ENCODE results near the gene ZNF358.

The ZNF358 gene

DNA sequence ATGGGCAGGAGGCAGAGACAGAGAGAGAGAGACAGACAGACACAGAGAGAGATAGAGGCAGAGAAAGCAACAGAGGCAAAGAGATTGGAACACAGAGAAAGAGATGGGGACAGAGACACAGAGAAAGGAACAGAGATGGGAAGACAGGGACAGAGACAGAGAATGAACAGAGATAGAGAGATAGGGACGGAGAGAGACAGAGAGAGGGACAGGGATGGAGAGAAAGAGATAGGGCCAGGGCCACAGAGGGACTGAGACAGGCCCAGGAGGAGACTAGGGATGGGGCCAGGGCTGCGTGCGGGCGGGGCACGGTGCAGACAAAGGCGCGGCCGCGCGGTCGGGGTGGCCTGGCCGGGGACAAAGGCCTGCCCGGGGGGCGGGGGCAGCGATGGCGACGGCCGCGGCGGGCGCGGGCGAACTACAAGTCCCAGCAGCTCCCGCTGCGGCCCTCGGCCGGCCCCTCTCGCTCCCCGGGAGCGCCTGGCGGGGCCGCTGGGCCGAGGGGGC lies at the start of gene ZNF358:
Gene ZNF358 (plus strand): TSS at position 459 of the 507 bp plus-strand sequence. CDS start 3,140 bp downstream, outside the sequence.
- CTCF ChIA-PET = no interaction called here
- no peak for DNase-seq (ENCODE audit: low read depth, low spot score)
- peak within 1 kb of the TSS; percentile 68 for H3K4me3 ChIP-seq (ENCODE audit: low read depth, low read length)
- TF ChIP-seq, protein P1, sequence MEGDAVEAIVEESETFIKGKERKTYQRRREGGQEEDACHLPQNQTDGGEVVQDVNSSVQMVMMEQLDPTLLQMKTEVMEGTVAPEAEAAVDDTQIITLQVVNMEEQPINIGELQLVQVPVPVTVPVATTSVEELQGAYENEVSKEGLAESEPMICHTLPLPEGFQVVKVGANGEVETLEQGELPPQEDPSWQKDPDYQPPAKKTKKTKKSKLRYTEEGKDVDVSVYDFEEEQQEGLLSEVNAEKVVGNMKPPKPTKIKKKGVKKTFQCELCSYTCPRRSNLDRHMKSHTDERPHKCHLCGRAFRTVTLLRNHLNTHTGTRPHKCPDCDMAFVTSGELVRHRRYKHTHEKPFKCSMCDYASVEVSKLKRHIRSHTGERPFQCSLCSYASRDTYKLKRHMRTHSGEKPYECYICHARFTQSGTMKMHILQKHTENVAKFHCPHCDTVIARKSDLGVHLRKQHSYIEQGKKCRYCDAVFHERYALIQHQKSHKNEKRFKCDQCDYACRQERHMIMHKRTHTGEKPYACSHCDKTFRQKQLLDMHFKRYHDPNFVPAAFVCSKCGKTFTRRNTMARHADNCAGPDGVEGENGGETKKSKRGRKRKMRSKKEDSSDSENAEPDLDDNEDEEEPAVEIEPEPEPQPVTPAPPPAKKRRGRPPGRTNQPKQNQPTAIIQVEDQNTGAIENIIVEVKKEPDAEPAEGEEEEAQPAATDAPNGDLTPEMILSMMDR (IDR thresholded peaks at IDR 0.05; ENCODE audit: insufficient read depth, low read length, missing control alignments) = no peak
- POLR2A ChIA-PET = interaction anchor here (0.6 to 1.6 kb wide), 2 partner anchors 8 to 338 kb away, joined by 3 to 4 read pairs; no protein-coding TSS in a partner anchor

DNA sequence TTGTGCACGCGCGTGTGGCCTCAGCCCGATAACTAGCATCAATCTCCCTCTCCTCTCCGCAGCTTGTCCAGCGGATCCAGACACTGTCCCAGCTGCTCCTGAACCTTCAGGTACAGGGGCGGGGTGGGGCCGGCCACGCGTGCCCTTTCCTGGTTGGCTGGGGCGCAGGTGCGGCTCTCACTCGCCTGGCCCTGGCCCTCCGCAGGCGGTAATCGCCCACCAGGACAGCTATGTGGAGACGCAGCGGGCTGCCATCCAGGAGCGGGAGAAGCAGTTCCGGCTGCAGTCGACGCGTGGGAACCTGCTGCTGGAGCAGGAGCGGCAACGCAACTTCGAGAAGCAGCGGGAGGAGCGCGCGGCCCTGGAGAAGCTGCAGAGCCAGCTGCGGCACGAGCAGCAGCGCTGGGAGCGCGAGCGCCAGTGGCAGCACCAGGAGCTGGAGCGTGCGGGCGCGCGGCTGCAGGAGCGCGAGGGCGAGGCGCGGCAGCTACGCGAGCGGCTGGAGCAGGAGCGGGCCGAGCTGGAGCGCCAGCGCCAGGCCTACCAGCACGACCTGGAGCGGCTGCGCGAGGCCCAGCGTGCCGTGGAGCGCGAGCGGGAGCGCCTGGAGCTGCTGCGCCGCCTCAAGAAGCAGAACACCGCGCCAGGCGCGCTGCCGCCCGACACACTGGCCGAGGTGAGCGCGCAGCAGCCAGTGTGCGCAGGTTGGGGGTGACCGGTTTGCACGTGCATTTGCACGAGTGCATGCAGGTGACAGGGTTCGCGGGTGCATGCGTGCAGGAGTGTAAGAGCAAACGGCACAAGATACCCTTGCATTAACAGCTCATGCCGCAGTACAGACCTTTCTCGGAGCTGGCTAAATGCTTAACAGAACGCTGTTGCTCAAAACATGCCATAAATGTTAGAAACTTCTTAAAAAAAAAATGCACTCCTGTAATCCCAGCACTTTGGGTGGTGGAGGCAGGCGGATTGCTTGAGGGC lies 48.6 kb upstream of the ZNF358 start:
- POLR2A ChIA-PET = no interaction called here
- DNase-seq (ENCODE audit: low read depth, low spot score) = no peak
- no peak overlapping the region for H3K4me3 ChIP-seq (ENCODE audit: low read depth, low read length)
- CTCF ChIA-PET = no interaction called here
- TF ChIP-seq, protein P1 (IDR thresholded peaks at IDR 0.05; ENCODE audit: insufficient read depth, low read length, missing control alignments) = no peak

DNA sequence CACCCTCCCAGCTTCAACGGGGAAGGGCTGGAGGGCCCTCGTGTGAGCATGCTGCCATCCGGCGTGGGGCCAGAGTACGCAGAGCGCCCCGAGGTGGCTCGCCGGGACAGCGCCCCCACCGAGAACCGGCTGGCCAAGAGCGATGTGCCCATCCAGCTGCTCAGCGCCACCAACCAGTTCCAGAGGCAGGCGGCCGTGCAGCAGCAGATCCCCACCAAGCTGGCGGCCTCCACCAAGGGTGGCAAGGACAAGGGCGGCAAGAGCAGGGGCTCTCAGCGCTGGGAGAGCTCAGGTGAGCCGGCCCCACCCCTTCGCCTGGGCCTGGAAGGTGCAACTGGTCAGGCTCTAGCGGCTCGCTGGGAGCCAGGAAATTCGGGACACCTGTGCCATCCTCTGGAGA lies 47.1 kb upstream of the ZNF358 start:
- DNase-seq (ENCODE audit: low read depth, low spot score) = no peak
- TF ChIP-seq, protein P1 (IDR thresholded peaks at IDR 0.05; ENCODE audit: insufficient read depth, low read length, missing control alignments) = no peak
- ChIA-PET POLR2A (no interaction called here), CTCF (no interaction called here)
- no peak overlapping the region for H3K4me3 ChIP-seq (ENCODE audit: low read depth, low read length)

DNA sequence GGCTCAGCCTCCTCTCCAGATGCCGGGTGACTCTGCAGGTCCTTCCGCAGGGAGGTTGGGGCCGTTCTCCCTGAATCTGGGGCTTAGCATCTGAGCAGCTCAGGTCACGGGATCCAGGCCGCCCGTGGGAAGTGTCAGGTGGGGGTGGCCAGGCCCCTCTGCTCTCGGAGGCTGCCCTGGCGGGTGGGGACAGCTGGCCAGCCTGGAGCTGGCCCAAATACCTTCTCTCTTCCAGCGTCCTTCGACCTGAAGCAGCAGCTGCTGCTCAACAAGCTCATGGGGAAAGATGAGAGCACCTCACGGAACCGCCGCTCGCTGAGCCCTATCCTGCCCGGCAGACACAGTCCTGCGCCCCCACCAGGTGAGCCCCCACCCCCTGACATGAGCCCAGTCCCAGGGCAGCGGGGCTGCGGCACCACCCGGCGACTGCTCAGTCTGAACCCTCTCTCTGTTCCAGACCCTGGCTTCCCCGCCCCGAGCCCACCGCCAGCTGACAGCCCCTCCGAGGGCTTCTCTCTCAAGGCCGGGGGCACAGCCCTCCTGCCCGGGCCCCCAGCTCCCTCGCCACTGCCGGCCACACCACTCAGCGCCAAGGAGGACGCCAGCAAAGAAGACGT lies 46.1 kb upstream of the ZNF358 start:
- POLR2A ChIA-PET = no interaction called here

DNA sequence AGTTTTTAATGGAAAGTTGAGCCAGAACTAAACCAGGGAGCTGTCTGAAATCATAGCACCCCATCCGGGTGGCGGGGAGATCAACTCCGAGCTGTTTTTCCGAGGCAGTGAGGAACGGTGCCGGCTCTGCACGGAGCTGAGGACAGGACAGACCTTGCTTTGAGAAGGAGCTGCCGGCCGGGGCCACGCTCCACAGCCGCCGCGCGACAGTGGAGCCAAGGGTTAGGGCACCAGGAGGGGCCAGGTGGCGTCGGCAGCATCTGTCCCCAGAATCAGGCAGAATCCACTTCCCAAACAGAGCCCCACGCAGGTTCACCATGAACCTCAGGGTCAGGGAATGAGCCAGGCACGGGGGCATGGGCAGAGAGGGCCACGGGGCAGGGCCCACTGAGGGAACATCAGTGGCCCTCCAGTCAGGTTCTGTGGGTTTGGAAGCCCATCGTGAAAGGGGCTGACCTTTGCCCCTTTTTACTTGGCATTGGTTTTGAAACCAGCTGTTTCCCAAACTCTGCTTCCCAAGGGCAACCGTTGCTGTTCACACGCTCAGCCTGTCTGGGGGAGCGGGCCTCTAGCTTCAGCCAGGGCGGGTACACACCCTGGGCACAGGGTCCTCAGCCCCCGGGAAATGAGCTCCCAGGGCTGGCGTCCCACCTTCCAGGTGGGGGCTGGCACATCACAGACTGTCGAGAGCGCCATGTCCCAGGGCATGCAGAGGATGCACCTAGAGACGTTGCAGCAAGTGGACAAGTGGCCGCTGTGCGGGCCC lies 45.2 kb upstream of the ZNF358 start:
- no peak overlapping the region for H3K4me3 ChIP-seq (ENCODE audit: low read depth, low read length)
- DNase-seq (ENCODE audit: low read depth, low spot score) = no peak
- TF ChIP-seq, protein P1 (IDR thresholded peaks at IDR 0.05; ENCODE audit: insufficient read depth, low read length, missing control alignments) = no peak
- POLR2A ChIA-PET = interaction anchor here (0.7 kb wide), 1 partner anchor 50 kb away, joined by 3 read pairs; no protein-coding TSS in a partner anchor
- CTCF ChIA-PET = no interaction called here

More for the DNA sequence above, 46.1 kb upstream of the ZNF358 start:
- TF ChIP-seq, protein P1 (IDR thresholded peaks at IDR 0.05; ENCODE audit: insufficient read depth, low read length, missing control alignments) = no peak
- CTCF ChIA-PET = no interaction called here
- DNase-seq (ENCODE audit: low read depth, low spot score) = no peak
- no peak overlapping the region for H3K4me3 ChIP-seq (ENCODE audit: low read depth, low read length)

Data from AG04449 (cell line).